ENCODE results near the gene PRDX5. TPM values are rescaled to one million over a fixed set of nuclear protein-coding genes. Genes with fewer than 3 reads are reported as not detected.

PRDX5 gene
- total RNA-seq (2014; rRNA removed; shearing (Covaris generic)): 245 and 355 TPM in 2 replicates

DNA sequence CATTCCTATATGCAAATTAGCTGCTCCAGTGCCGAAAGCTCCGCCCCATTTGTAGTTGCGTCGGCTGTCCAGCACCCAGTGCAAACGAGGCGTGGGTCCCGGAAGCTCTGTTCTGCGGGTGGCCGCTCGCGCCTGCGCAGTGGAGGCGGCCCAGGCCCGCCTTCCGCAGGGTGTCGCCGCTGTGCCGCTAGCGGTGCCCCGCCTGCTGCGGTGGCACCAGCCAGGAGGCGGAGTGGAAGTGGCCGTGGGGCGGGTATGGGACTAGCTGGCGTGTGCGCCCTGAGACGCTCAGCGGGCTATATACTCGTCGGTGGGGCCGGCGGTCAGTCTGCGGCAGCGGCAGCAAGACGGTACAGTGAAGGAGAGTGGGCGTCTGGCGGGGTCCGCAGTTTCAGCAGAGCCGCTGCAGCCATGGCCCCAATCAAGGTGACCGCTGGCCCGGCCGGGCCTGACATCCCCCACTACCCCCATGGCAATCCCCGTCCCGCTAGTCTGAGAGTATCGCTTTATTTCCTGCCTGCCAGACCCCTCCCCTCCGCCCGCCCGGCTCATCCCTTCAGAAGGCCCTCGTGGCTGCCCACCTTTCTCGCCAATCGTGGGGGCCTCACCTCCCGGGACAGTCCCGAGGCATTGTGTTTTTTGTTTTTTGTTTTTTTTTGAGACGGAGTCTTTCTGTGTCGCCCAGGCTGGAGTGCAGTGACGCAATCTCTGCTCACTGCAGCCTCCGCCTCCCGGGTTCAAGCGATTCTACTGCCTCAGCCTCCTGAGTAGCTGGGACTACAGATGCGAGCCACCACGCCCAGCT is at the start of gene PRDX5:
Gene PRDX5, plus strand, starts transcription at position 161 of the 805 bp plus-strand sequence. Its CDS starts 95 bp downstream, at position 256.
- peak; percentile 96 for DNase-seq (ENCODE audit: low read depth)

DNA sequence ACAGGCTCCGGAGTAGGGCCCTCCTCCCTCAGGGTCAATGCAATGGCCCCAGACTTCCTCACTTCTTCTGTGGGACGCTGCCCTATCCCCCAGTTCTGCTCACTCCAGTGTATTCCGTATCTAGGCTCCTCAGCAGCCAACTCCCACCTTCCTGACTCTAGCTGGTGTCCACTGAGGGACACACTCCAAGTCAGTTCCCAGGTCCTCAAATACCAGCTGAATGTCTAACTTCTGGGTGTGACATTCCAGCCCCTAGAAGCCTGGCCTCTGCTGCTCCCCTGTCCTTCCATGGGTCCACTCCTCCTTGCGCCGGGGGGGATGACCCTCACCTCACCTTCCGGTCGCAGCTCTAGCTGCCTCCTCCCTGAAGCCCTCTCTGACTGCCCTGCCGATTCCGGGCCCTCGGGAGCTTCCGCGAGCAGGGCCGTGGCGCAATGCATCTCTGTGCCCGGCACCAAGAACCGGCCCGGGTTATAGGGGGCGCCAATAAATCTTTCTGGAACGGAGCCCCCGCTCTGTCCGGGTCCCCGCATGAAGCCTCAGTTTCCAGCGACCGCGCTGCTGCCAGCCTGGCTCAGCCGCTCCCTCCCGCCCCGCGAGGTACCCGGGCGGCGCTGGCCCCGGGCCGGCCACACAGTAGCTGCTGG is 48.9 kb upstream of the PRDX5 start:
- no peak for DNase-seq (ENCODE audit: low read depth)

DNA sequence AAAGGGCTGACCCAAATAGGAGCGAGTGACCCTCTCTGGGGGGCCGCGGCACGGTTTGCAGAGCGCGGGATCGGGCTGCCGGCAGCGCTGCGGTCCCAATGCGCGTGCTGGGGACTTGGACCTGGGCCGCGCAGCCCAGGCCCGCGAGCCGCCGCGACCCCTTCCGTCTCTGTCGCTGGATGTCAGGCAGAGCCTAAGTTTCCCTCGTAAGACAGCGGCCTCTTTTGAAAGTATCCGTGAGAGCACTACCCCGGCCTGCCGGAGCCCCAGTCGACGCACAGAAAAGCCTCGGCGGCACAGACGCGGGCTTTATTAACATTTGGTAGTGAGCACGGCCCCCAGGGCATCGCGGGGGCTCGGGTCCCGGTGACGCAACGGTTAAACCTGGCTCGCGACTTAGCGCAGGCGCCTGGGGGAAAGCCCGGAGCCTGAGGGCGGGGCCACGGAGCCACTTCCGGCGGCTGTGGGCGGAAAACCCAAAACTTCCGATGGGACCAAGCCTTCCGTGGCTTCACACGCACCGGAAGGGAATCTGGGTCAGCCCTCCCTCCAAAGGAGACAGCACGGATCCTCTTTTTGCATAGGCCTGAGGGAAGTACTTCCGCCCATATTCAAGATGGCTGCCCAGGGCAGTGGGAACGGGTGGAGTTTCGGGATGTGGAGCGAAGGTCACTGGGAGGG is 48.2 kb upstream of the PRDX5 start:
- DNase-seq (ENCODE audit: low read depth): peak; percentile 100

DNA sequence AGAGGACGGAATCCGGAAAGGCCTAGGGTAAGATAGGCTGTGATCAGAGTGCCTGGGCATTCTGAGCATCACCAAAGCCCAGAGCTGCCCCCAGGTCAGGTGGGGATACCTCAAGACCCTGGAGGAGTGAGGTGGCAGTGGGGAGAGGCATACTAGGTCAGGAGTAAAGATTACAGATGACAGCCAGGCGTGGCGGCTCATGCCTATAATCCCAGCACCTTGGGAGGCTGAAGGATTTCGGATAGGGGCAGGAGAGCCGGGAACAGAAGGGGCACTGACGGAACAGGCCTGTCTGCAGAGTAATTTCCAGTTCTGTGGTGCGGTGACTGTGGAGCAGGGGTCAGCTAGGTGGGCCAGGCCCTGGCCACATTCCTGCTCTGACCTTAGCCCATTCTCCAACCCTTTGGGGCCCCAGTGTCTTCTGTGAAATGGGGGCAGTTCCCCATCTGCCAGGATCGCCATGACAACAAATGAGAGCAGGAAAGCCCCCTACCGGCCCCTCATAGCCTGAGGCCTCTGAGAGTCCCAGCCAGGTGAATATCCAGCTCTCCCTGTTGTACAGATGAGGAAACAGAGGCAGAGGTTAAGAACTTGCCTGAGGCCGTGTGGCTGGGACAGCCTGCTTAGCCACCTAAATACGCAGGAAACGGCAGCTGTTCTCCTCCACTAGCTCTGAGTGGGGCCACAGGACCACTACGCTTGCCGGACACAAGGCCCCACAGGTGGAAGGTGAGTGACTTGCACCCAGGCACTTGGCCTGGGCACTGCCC is 42.7 kb upstream of the PRDX5 start:
- no peak for DNase-seq (ENCODE audit: low read depth)

DNA sequence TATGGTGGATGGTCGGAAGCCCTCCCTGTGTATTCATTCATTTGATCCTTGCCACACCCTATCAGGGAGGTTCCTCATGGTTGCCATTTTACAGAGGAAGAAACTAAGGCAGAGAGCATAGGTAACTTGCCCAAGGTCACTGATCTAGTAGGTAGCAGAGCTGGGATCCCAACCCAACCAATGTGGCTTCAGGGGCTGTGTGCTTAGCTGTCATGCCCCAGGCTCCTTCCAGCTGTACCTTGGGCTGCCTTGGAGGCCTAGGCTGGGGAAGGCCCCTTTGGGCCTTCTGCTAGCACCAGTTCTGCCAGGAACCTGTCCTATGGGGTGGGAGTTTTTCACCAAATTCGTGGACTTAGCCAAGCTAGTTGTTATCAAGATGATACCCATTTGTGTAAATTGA is 42.1 kb upstream of the PRDX5 start:
- no peak for DNase-seq (ENCODE audit: low read depth)

DNA sequence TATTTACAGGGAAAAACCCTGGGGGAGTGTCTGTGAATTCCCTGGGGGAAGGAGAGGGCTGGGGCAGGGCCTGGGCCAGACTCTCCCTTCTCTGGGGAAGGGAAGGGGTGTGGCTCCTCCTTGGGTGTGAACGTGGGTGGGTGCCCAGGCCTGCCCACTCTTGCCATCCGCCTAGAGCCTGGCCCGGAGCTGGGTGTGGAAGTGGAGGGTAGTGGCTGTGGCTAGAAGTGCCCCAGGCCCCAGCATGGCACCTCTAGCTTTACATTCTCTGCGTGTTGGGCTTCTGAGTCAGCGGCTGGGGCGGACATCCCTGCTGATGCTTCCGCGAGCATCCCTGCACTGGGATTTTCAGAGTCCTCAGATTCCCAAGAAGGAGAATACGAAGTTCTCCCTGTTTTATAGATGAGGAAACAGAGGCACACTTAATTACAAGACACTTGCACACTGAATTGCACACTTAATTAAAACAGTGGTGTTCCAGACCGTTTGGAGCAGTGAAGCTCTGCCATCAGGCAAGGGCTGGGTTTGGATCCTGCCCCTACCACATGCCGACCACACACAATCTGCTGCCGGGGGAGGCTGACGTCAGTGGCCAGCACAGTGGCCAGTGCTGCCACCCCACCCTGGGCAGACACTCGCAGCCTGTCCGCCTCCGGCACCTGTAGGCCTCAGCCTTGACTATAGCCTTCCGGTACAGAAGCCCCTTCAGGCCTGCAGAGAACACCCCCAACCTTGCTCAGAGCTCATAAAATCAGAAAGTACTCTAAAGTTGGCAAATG is 41.1 kb upstream of the PRDX5 start:
- peak; percentile 87 for DNase-seq (ENCODE audit: low read depth)

DNA sequence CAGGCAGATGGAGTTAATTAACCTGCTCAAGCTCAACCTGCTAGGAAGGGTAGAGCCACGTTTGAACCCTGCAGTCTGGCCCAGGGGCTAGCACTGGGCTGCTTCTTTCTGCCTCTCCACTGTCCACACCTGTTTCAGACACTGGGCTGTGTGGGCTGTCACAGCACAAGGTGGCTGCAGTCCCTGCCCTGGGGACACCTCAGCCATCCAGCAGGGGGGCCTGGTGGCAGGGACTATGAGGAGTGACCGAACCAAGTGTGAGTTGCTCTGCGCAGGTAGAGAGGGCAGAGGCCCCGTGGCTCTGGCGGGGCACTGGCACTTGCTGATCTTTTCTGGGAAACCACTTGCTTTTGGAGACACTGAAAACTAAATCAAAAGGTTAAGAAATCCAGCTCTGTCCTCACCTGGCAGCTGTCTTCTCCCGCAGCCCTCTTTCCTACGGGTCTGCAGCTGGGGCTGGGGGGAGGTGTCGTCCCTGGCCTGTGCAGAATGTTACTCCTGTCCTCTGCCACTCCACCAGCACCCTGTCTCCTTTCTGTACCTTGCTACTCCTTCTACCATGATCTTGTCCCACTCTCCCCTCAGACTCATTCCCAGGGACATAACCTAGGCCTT is 39.2 kb upstream of the PRDX5 start:
- DNase-seq (ENCODE audit: low read depth): no peak

DNA sequence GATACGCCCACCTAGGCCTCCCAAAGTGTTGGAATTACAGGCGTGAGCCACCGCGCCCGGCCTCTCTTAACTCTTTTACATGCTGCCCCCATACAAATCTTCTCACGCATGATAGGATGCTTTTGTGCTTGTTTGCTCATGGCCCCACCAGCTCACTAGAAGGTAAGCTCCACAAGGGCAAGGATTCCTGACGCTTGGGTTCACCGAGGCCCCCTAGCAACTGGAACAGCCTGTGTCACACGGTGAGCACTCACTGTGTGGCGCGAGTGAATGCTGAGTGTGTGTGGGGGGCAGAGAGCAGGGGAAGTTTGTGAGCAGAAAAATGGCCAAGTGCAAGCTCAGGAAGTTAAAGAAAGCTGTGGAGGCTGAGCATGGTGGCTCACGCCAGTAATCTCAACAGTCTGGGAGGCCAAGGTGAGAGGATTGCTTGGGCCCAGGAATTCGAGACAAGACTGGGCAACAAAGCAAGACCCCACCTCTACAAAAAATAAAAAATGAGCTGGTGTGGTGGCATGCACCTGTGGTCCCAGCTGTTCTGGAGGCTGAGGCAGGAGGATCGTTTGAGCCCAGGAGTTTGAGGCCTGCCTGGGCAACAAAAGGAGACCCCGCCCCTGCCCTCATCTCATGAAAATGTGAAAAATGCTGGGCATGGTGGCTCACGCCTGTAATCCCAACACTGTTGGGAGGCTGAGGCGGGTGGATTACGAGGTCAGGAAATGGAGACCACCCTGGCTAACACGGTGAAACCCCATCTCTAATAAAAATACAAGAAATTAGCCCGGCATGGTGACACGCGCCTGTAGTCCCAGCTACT is 35.8 kb upstream of the PRDX5 start:
- DNase-seq (ENCODE audit: low read depth): no peak

DNA sequence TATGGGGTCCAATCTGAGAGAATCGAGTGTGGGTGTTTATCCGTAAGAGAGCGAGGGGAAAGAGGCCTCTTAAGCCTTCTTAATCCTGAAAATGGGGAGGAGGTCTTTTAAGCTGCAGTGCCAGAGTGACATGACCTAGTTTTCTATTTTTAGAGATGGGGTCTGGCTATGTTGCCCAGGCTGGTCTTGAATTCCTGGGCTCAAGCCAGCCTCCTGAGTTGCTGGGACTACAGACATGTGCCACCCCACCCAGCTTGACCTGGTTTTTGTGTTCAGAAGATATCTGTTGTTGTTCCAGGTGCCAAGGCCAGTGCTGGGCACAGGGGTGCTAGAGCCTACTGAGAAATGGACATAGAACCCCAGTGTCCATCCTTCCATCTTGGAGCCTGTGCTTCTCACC is 34.8 kb upstream of the PRDX5 start:
- DNase-seq (ENCODE audit: low read depth): no peak

DNA sequence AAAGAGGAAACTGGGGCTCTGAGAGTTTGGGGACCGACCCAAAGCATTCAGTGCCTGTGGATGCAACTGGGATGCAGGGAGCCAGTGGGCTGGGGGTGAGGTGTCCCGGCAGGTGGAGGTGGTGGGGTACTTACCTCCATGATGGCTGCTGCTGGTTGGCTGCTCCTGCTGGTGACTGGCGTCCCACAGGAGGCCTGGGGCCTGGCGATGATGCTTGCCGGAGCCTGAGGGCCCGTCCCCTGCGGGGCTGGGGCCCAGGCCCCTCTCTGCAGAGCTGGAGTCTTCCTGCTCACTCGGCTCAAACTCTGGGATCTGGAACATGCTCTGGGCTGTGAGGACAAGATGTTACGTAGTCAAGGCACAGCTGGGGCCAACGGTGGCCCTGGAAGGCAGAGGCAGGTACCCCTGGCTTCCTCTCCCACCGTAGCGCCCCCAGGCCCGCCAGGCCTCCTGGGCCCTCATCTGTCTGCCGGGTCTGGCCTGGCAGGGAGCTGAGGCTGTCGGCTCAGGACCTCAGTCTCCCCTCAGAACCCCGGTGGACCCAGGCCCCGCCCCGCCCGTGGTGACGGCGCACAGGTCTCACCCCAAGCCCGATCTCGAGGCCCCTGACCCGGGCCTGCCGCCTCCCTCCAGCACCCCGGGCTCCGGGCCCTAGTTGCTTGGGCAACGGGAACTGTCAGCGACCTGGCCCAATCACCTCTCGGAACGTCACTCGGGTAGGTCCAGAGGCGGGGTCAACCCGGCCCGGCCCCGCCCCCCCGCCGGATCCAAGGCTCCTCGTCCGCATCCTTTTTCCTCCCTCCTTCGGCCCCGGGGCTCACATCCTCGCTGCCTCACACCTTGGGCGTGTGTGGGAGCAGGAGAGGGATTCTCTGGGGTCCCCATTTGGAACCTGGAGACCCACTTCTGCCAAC is 33.6 kb upstream of the PRDX5 start, which contains the start of gene BAD:
Gene BAD, minus strand, starts transcription at position 618 of the 914 bp plus-strand sequence. Its CDS starts 297 bp downstream, at position 321.
- DNase-seq (ENCODE audit: low read depth): peak; percentile 90

DNA sequence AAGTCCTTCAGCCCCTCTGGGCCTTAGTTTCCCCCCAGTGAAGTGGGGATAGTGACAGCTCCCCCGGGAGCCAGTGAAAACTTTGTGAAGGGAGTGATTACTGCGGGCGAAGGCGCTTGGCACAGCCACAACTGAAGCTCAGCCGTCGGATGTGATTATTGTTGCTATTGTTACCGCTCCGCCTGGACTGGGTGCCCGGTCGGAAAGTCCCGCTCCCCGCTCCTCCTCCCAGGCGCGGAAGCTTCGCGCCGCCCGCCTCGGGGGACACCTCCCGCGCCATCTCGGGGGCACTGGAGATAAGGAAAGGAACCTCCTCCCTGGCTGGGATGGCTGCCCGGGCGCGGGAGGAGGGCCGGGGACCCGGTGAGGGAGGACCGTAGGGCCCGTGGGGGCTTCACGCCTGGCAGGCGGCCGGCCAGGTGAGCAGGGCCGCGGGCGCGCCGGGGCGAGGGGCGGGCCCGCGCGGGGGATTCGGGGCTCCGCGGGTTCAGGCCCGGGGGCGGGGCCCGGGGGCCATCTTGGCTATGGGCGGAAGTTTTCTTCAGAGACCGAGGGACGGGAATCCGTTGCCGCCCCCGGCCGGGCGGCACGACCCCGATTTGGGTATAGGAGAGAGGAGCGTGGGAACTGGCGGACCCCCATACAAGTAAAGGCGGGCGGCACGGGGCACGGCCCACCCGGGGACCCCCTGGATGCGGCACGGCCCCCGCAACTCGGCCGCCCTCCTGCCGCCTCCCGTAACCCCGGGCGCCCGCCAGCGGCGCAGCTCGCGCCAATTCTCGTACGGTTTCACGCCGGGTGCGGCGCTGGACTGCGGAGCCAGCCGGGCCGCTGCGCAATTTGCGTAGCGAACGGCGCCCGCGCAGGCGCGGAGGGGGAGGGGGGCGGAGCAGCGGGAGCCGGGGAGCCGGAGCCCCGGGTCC is 32.7 kb upstream of the PRDX5 start, which contains the start of gene GPR137:
Gene GPR137, plus strand, starts transcription at position 887 of the 923 bp plus-strand sequence. CDS start 677 bp downstream, outside the sequence.
- DNase-seq (ENCODE audit: low read depth): peak; percentile 73

DNA sequence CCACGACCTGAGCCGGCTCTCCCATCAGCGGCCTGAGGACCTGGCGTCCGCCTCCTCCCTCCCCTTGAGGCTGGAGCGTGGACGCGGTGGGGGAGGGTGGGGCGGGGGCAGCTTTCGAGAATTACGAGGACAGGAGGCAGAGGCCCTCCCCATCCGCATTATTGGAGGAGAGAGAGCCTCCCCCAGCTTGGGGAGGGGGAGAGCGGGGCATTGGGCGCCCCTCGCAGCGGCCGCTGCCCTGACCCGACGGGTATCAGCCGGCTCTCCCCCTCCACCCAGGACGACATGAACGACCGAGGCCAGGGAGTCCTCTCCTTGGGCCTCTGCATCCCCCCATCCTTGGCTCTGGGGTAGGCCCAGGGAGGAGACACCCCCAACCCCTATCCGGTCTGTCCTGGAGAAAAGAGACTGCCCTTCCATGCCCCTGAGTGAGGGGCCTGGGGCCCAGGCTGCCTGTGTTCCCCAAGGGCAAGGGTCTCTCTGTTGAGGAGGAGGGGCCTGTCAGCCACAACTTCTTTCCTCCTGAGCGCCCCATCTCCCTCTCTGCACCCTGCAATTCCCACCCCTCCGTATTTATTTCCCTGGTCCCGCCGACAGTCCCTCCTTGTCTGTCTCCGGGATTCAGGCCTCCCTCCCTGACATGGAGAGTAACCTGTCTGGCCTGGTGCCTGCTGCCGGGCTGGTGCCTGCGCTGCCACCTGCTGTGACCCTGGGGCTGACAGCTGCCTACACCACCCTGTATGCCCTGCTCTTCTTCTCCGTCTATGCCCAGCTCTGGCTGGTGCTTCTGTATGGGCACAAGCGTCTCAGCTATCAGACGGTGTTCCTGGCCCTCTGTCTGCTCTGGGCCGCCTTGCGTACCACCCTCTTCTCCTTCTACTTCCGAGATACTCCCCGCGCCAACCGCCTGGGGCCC is 31.8 kb upstream of the PRDX5 start:
- no peak for DNase-seq (ENCODE audit: low read depth)

DNA sequence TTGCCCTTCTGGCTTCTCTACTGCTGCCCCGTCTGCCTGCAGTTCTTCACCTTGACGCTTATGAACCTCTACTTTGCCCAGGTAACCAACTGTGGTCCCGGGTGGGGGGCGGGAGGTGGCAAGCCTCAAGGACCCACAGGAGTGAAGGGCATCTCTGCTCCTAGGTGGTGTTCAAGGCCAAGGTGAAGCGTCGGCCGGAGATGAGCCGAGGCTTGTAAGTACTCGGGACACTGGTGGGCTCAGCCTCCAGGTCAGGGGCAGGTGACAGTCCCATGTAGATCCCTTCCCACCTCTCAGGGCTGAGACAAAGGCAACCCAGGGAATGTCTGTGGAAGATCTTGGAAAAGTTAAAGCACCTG is 31.1 kb upstream of the PRDX5 start:
- DNase-seq (ENCODE audit: low read depth): no peak

DNA sequence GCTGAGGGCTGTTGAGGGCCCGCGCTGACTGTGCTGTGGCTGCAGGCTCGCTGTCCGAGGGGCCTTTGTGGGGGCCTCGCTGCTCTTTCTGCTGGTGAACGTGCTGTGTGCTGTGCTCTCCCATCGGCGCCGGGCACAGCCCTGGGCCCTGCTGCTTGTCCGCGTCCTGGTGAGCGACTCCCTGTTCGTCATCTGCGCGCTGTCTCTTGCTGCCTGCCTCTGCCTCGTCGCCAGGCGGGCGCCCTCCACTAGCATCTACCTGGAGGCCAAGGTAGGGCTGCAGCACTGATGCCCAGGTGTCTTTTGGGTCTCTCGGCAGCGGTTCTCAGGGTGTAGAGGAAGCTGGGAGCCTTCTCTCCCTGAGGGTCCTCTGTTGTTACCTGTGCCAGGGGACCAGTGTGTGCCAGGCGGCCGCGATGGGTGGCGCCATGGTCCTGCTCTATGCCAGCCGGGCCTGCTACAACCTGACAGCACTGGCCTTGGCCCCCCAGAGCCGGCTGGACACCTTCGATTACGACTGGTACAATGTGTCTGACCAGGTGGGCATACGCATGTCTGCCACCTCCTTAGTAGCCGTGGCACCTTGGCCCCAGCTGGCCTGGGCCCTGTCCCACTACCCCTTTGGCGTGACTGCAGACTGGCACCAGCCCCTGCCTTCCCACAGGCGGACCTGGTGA is 30.1 kb upstream of the PRDX5 start:
- DNase-seq (ENCODE audit: low read depth): no peak

DNA sequence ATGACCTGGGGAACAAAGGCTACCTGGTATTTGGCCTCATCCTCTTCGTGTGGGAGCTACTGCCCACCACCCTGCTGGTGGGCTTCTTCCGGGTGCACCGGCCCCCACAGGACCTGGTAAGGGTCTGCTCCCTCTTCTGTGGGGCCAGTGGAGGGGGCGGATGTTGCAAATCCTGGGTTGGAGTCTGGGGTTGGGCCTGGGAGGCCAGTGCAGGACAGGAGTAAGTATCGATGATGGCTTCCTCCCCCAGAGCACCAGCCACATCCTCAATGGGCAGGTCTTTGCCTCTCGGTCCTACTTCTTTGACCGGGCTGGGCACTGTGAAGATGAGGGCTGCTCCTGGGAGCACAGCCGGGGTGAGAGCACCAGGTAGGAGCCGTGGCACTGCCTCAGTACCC is 29.6 kb upstream of the PRDX5 start:
- DNase-seq (ENCODE audit: low read depth): no peak
